ENCODE data around the gene ZBTB45.

DNA sequence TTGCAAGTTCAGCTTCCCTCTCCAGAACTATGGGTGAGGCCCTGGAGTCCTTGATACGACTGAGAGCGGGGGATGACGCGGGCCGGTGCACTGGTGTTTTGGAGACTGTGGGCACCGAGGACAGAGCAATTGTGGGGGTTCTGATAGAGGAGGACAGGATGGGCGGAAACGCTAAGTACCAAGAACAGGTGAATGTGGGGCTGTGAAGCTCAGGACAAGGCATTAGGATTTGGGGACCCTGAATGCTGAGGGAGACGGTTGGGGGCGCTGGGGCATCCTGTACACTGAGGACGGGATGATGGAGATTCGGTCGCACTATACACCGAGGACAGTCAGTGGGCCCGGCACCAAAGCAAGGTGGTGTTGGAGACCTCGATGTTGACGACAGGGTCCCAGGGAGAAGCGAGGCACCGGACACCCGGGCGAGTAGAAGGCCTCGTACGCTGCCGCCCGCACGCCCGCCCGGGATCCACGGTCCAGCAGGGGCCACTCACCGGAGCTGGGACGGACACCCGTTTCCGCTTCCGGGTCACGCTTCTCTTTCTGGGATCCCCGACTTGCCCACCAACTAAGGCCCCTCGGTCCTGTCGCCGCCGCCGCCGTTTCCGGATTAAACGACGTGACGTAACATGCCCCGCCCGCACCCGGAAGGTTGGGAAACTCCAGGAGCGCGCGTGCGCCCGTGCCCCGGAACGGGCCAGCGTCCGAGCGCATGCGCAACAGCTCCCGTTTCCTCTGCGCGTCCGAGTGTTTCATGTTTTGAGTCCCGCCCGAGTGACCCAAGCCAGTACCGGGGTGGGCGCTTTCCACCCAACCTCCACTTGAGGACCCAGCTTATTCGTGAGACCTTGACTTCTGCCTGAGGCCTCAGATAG lies 35.1 kb upstream of the ZBTB45 start, which contains the start of gene CHMP2A:
- no peak for TF ChIP-seq GATA2 (IDR thresholded peaks at IDR 0.05; ENCODE audit: low read depth, low read length)
- TF ChIP-seq GATA3 (IDR thresholded peaks at IDR 0.05; ENCODE audit: low read depth, low read length): no peak

Data from SH-SY5Y (cell line).